Caco-2 (cell line): Measurements from ENCODE around the gene NPTN. TPM values are rescaled to one million over a fixed set of nuclear protein-coding genes. Genes with fewer than 3 reads are reported as not detected.

Source experiments
- BruUV-seq: library from RNA; stranded (reverse); fragments of 400-500 nt; replicated peaks from 2 replicates; lab custom pipeline; 2021; lab: Mats Ljungman, UMichigan
- CTCF ChIA-PET: fragments of 300-600 bp; sonication (Branson Sonifier 250); formaldehyde crosslinking; loops from one replicate; lab custom pipeline; 2022; ENCODE audit warnings: antibody characterized with exemption; lab: Charles Lee
- POLR2A ChIA-PET: fragments of 300-600 bp; sonication (Branson Sonifier 250); formaldehyde crosslinking; loops from one replicate; lab custom pipeline; 2022; ENCODE audit warnings: antibody characterized with exemption; lab: Charles Lee
- DNase-seq, 2 experiments: peaks; one replicate each; pipeline versions ENCODE4 v3.0.0 to v3.0.0-alpha.2; 2020 to 2022
- H3K27me3 ChIP-seq: replicated peaks from 2 replicates; pipeline ENCODE4 v1.6.0; 2011; ENCODE audit warnings: low read length; ENCODE audit not compliant: control insufficient read depth, insufficient read depth
- H3K36me3 ChIP-seq: 2 replicates; pipeline ENCODE4 v1.5.1; 2011; ENCODE audit warnings: low read length; ENCODE audit not compliant: control insufficient read depth, insufficient read depth
- H3K4me1 ChIP-seq: fragments of 250-450 bp; sonication (Bioruptor Pico); 2 replicates; pipeline ENCODE4 v1.5.1; 2020; ENCODE audit warnings: mild to moderate bottlenecking
- H3K4me3 ChIP-seq: 2 replicates; pipeline ENCODE4 v1.5.1; 2011; ENCODE audit warnings: low read depth, mild to moderate bottlenecking, control low read depth, low read length
- H3K9me3 ChIP-seq: fragments of 250-450 bp; sonication (Bioruptor Pico); 2 replicates; pipeline ENCODE4 v1.5.1; 2020; ENCODE audit warnings: mild to moderate bottlenecking, moderate library complexity
- H3K27ac Mint-ChIP-seq: one replicate; pipeline ENCODE4 v1.8.0; 2022; ENCODE audit warnings: mixed read lengths; ENCODE audit not compliant: unreplicated experiment
- H3K27me3 Mint-ChIP-seq: one replicate; pipeline ENCODE4 v1.8.0; 2022; ENCODE audit warnings: mixed read lengths; ENCODE audit not compliant: insufficient read depth, unreplicated experiment
- H3K36me3 Mint-ChIP-seq: one replicate; pipeline ENCODE4 v1.8.0; 2022; ENCODE audit warnings: mild to moderate bottlenecking, mixed read lengths; ENCODE audit not compliant: insufficient read depth, unreplicated experiment
- H3K4me1 Mint-ChIP-seq: one replicate; pipeline ENCODE4 v1.8.0; 2022; ENCODE audit warnings: low read depth, mixed read lengths; ENCODE audit not compliant: unreplicated experiment
- H3K4me3 Mint-ChIP-seq: one replicate; pipeline ENCODE4 v1.8.0; 2022; ENCODE audit warnings: mild to moderate bottlenecking, moderate library complexity, mixed read lengths; ENCODE audit not compliant: unreplicated experiment
- H3K9me3 Mint-ChIP-seq: one replicate; pipeline ENCODE4 v1.8.0; 2022; ENCODE audit warnings: mixed read lengths; ENCODE audit not compliant: unreplicated experiment
- intact Hi-C: fragments of 100-400 bp; cut with micrococcal nuclease; formaldehyde crosslinking; loops from one replicate; pipeline ENCODE4 v1.10.0; 2022; ENCODE audit not compliant: unreplicated experiment
- total RNA-seq: library from RNA; stranded (reverse); gene quantifications from 2 replicates; pipeline ENCODE4 v1.2.3, GENCODE V29; 2022
- TF ChIP-seq, protein P1 (sequence below), 2 experiments: fragments of 200-600 bp in 1 of 2; IDR thresholded peaks; 1 replicate in 1 of 2; 2 replicates in 1 of 2; pipeline versions ENCODE4 v1.5.1 to v1.8.0; 2011 to 2022; ENCODE audit warnings: antibody characterized with exemption in 1 of 2, control low read depth in 1 of 2, inconsistent platforms in 1 of 2, low read depth in 1 of 2, low read length in 1 of 2, mild to moderate bottlenecking in 1 of 2, moderate library complexity in 1 of 2; ENCODE audit not compliant: insufficient read depth in 1 of 2, severe bottlenecking in 1 of 2, unreplicated experiment in 1 of 2

Gene NPTN
- total RNA-seq, 1 experiment from 2014 or later, result 124 TPM

DNA sequence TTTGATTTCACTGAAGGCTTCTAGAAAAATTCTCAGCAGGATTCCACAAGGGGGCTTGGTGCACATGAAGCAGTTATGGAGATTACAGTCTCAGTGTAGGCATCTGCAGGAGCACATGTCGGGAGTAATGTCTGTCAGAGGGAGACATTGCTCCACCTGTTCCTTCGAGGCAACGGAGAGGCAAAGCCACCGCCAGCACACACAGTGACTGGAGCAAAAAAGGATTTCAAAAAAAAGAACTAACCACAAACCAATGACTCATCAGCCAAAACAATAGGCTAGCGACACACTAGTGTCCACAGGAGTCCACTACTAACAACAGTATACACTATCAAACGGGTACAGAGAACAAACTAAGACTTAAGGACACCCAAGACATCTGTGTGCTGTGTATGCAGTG is 68.9 kb downstream of the NPTN start:
- no peaks in the 10 kb centered on the region for H3K4me1 ChIP-seq
- peaks cover 7% of the 10 kb centered on the region for H3K36me3 ChIP-seq
- intact Hi-C loops, result no loop called here
- no peaks in the 10 kb centered on the region for H3K9me3 ChIP-seq
- Mint-ChIP-seq H3K27me3 (no peaks in the 10 kb centered on the region), H3K27ac (no peak overlapping the region), H3K36me3 (peaks cover 24% of the 10 kb centered on the region), H3K4me3 (no peak overlapping the region), H3K4me1 (no peaks in the 10 kb centered on the region), H3K9me3 (no peaks in the 10 kb centered on the region)
- TF ChIP-seq, protein P1, sequence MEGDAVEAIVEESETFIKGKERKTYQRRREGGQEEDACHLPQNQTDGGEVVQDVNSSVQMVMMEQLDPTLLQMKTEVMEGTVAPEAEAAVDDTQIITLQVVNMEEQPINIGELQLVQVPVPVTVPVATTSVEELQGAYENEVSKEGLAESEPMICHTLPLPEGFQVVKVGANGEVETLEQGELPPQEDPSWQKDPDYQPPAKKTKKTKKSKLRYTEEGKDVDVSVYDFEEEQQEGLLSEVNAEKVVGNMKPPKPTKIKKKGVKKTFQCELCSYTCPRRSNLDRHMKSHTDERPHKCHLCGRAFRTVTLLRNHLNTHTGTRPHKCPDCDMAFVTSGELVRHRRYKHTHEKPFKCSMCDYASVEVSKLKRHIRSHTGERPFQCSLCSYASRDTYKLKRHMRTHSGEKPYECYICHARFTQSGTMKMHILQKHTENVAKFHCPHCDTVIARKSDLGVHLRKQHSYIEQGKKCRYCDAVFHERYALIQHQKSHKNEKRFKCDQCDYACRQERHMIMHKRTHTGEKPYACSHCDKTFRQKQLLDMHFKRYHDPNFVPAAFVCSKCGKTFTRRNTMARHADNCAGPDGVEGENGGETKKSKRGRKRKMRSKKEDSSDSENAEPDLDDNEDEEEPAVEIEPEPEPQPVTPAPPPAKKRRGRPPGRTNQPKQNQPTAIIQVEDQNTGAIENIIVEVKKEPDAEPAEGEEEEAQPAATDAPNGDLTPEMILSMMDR (IDR thresholded peaks at IDR 0.05; ENCODE audit: insufficient read depth in 1 of 2, low read depth in 1 of 2, low read length in 1 of 2, severe bottlenecking in 1 of 2, unreplicated experiment in 1 of 2), result peak in 1 of 2 experiments; percentile 17
- ChIA-PET POLR2A (no interaction called here), CTCF (no interaction called here)
- no TSS peak for BruUV-seq
- H3K27me3 ChIP-seq, result no peaks in the 10 kb centered on the region
- no peak for DNase-seq
- no peak overlapping the region for H3K4me3 ChIP-seq

DNA sequence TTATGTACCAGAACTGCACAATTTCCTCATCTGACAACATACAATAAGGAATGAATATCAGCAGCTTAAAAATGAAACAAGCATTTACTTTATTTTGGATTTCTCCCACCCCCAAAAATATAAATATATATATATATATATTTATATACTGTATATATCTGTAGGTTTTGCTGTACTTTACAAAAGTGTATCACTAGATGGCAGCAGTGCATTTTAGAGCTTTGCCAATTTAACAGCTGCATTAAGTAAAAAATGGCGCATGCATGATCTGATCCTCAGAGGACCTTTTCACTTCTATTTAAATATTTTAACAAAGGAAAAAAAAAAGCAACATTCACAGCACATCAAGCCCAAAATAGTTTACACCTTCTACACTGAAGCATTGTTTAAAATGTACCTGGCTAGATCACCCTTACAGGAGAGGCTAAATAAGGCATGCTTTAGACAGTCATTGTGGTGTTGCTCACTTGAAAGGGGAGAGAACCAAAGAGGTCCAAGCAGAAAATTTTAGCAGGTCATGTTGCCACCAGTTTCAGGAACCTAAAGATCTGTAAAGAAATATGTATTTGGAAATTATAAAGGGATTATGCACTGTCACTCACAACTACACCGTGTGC is 72.6 kb downstream of the NPTN start:
- no peak overlapping the region for H3K27ac Mint-ChIP-seq
- H3K36me3 ChIP-seq, result peaks cover 2% of the 10 kb centered on the region; the same call in 1 of the 2 replicates
- no peaks in the 10 kb centered on the region for H3K4me1 Mint-ChIP-seq
- BruUV-seq, result no TSS peak
- no peak overlapping the region for H3K4me3 ChIP-seq
- intact Hi-C loops, result loop anchor here (1.0 kb wide), 2 partner anchors 76 to 140 kb away; no protein-coding TSS in a partner anchor
- no peak overlapping the region for H3K4me3 Mint-ChIP-seq
- H3K9me3 Mint-ChIP-seq, result no peaks in the 10 kb centered on the region
- H3K27me3 ChIP-seq, result no peaks in the 10 kb centered on the region
- POLR2A ChIA-PET, result no interaction called here
- no peaks in the 10 kb centered on the region for H3K9me3 ChIP-seq
- H3K27me3 Mint-ChIP-seq, result no peaks in the 10 kb centered on the region
- TF ChIP-seq, protein P1 (IDR thresholded peaks at IDR 0.05; ENCODE audit: insufficient read depth in 1 of 2, low read depth in 1 of 2, low read length in 1 of 2, severe bottlenecking in 1 of 2, unreplicated experiment in 1 of 2), result peak; percentile 45 to 50
- H3K4me1 ChIP-seq, result no peaks in the 10 kb centered on the region
- peak in 1 of 2 experiments; percentile 42 for DNase-seq
- peaks cover 39% of the 10 kb centered on the region for H3K36me3 Mint-ChIP-seq
- CTCF ChIA-PET, result interaction anchor here (0.6 to 3.0 kb wide), 8 partner anchors 11 to 235 kb away, joined by 3 to 48 read pairs (median 4); partner anchors contain the start of gene NPTN

DNA sequence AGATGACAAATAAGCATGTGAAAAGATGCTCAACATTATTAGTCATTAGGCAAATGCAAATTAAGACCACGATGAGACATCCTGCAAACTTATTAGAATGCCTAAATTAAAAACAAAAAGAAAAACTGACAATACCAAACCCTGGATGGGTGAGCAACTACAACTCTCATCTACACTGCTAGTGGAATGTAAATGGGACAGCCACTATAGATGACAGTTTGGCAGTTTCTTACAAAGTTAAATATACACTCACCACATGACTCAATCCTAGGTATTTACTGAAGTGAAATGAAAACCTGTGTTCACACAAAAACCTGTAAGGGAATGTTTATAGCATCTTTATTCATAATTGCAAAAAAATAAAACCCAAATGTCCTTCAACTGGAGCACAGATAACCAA is 74.7 kb downstream of the NPTN start:
- Mint-ChIP-seq H3K4me1 (no peaks in the 10 kb centered on the region), H3K9me3 (no peaks in the 10 kb centered on the region), H3K36me3 (peaks cover 37% of the 10 kb centered on the region), H3K4me3 (no peak overlapping the region), H3K27ac (no peak overlapping the region), H3K27me3 (no peaks in the 10 kb centered on the region)
- peaks cover 1% of the 10 kb centered on the region for H3K36me3 ChIP-seq
- H3K4me3 ChIP-seq, result no peak overlapping the region
- no peaks in the 10 kb centered on the region for H3K4me1 ChIP-seq
- no peaks in the 10 kb centered on the region for H3K9me3 ChIP-seq
- CTCF ChIA-PET, result interaction anchor here (1.0 kb wide), 1 partner anchor 78 kb away, joined by 4 read pairs; no protein-coding TSS in a partner anchor
- DNase-seq, result no peak
- BruUV-seq, result no TSS peak
- intact Hi-C loops, result no loop called here
- no peaks in the 10 kb centered on the region for H3K27me3 ChIP-seq
- POLR2A ChIA-PET, result no interaction called here
- TF ChIP-seq, protein P1 (IDR thresholded peaks at IDR 0.05; ENCODE audit: insufficient read depth in 1 of 2, low read depth in 1 of 2, low read length in 1 of 2, severe bottlenecking in 1 of 2, unreplicated experiment in 1 of 2), result no peak
